GM23338 (cell line): ENCODE data around the gene DVL1. TPM values are rescaled to one million over a fixed set of nuclear protein-coding genes. Genes with fewer than 3 reads are reported as not detected.

Source experiments
- ATAC-seq: fragments of 200-7000 bp; cut with Tn5 transposase; 3 replicates; pipeline ENCODE4 v1.9.1; 2020
- DNase-seq: peaks from one replicate; pipeline ENCODE4 v3.0.0-alpha.2; 2015; ENCODE audit warnings: low spot score
- H2AFZ ChIP-seq: fragments of 200-600 bp; sonication (generic); 2 replicates; pipeline ENCODE4 v1.8.0; 2016; ENCODE audit warnings: antibody characterized with exemption, mild to moderate bottlenecking, moderate library complexity
- H3F3A ChIP-seq: fragments of 200-600 bp; sonication (generic); replicated peaks from 2 replicates; pipeline ENCODE4 v1.8.0; 2017; ENCODE audit warnings: antibody characterized with exemption, mixed run types, low read depth
- H3K27ac ChIP-seq: fragments of 200-600 bp; sonication (generic); 2 replicates; pipeline ENCODE4 v1.6.1; 2016; ENCODE audit warnings: low read depth
- H3K27me3 ChIP-seq: fragments of 200-600 bp; sonication (generic); 2 replicates; pipeline ENCODE4 v1.8.0; 2016; ENCODE audit warnings: mild to moderate bottlenecking, mixed run types, moderate library complexity; ENCODE audit not compliant: insufficient read depth
- H3K36me3 ChIP-seq: fragments of 200-600 bp; sonication (generic); 2 replicates; pipeline ENCODE4 v1.8.0; 2016; ENCODE audit warnings: mild to moderate bottlenecking; ENCODE audit not compliant: insufficient read depth
- H3K4me1 ChIP-seq: fragments of 200-600 bp; sonication (generic); 2 replicates; pipeline ENCODE4 v1.8.0; 2016; ENCODE audit warnings: mild to moderate bottlenecking, moderate library complexity; ENCODE audit not compliant: insufficient read depth
- H3K4me2 ChIP-seq: fragments of 200-600 bp; sonication (generic); 2 replicates; pipeline ENCODE4 v1.7.1; 2017; ENCODE audit warnings: mixed run types
- H3K4me3 ChIP-seq: fragments of 200-600 bp; sonication (generic); 2 replicates; pipeline ENCODE4 v1.6.1; 2016; ENCODE audit warnings: mixed run types
- H3K79me2 ChIP-seq: fragments of 200-600 bp; sonication (generic); replicated peaks from 2 replicates; pipeline ENCODE4 v1.8.0; 2017; ENCODE audit warnings: mild to moderate bottlenecking; ENCODE audit not compliant: insufficient read depth
- H3K9me2 ChIP-seq: fragments of 200-600 bp; sonication (generic); 2 replicates; pipeline ENCODE4 v1.8.0; 2017; ENCODE audit not compliant: insufficient read depth
- H4K20me1 ChIP-seq: fragments of 200-600 bp; sonication (generic); replicated peaks from 2 replicates; pipeline ENCODE4 v1.8.0; 2017; ENCODE audit warnings: mild to moderate bottlenecking; ENCODE audit not compliant: insufficient read depth
- H3K27ac Mint-ChIP-seq: 2 replicates; pipeline ENCODE4 v1.8.0; 2020; ENCODE audit warnings: inconsistent platforms, mild to moderate bottlenecking, moderate library complexity, mixed read lengths
- H3K27me3 Mint-ChIP-seq: 3 replicates; pipeline ENCODE4 v1.8.0; 2022; ENCODE audit warnings: low read depth, mild to moderate bottlenecking, moderate library complexity, mixed read lengths, inconsistent platforms; ENCODE audit not compliant: insufficient read depth, poor library complexity
- H3K36me3 Mint-ChIP-seq: 3 replicates; pipeline ENCODE4 v1.8.0; 2021; ENCODE audit warnings: low read depth, mild to moderate bottlenecking, inconsistent platforms, moderate library complexity, mixed read lengths
- H3K4me1 Mint-ChIP-seq: 3 replicates; pipeline ENCODE4 v1.8.0; 2020; ENCODE audit warnings: mild to moderate bottlenecking, inconsistent platforms, mixed read lengths
- H3K4me3 Mint-ChIP-seq: 3 replicates; pipeline ENCODE4 v1.8.0; 2021; ENCODE audit warnings: moderate library complexity, mild to moderate bottlenecking, inconsistent platforms, mixed read lengths
- H3K9me3 Mint-ChIP-seq: 3 replicates; pipeline ENCODE4 v1.8.0; 2020; ENCODE audit warnings: moderate library complexity, mild to moderate bottlenecking, inconsistent platforms, mixed read lengths
- CREB1 ChIP-seq: fragments of 250-450 bp; sonication (Bioruptor Pico); IDR thresholded peaks from 2 replicates; pipeline ENCODE4 v1.5.0; 2020; ENCODE audit warnings: low read depth, mild to moderate bottlenecking, moderate library complexity
- EZH2 ChIP-seq: fragments of 200-600 bp; sonication (generic); IDR thresholded peaks from one replicate; pipeline ENCODE4 v1.8.0; 2017; ENCODE audit warnings: antibody characterized with exemption, mild to moderate bottlenecking, low read depth; ENCODE audit not compliant: unreplicated experiment
- EZH2phosphoT487 ChIP-seq: fragments of 200-600 bp; sonication (generic); IDR thresholded peaks from one replicate; pipeline ENCODE4 v1.8.1; 2018; ENCODE audit warnings: antibody characterized with exemption; ENCODE audit not compliant: unreplicated experiment
- JUNB ChIP-seq: IDR thresholded peaks from one replicate; pipeline ENCODE4 v1.6.1; 2016; ENCODE audit warnings: antibody characterized with exemption; ENCODE audit not compliant: unreplicated experiment
- NANOG ChIP-seq: IDR thresholded peaks from 2 replicates; pipeline ENCODE4 v1.6.1; 2016; ENCODE audit warnings: antibody characterized with exemption, borderline replicate concordance
- POLR2AphosphoS5 ChIP-seq: IDR thresholded peaks from 2 replicates; pipeline ENCODE4 v1.6.1; 2016; ENCODE audit warnings: antibody characterized with exemption, low read depth
- STAT1 ChIP-seq: IDR thresholded peaks from one replicate; pipeline ENCODE4 v1.6.1; 2016; ENCODE audit warnings: antibody characterized with exemption; ENCODE audit not compliant: unreplicated experiment
- ZNF114 ChIP-seq: fragments of 250-450 bp; sonication (Bioruptor Pico); IDR thresholded peaks from 2 replicates; pipeline ENCODE4 v1.5.0; 2020; ENCODE audit warnings: mild to moderate bottlenecking, moderate library complexity
- ZNF331 ChIP-seq: fragments of 250-450 bp; sonication (Bioruptor Pico); IDR thresholded peaks from 2 replicates; pipeline ENCODE4 v1.5.0; 2020; ENCODE audit warnings: low read depth, mild to moderate bottlenecking, moderate library complexity
- polyA plus RNA-seq: library from polyadenylated mRNA; unstranded; fragments of >200 nt; fragmentation: Nextera tagmentation; extraction: Ambion mirVana; gene quantifications from 2 replicates; pipeline ENCODE4 v1.2.1, GENCODE V29; 2016
- total RNA-seq: library from RNA; depleted of rRNA; stranded (reverse); fragments of >200 nt; shearing (Covaris generic); gene quantifications from 2 replicates; pipeline ENCODE4 v1.2.3, GENCODE V29; 2014
- TF ChIP-seq, protein P1 (sequence below): fragments of 250-450 bp; sonication (Bioruptor Pico); IDR thresholded peaks from 2 replicates; pipeline ENCODE4 v1.5.0; 2020; ENCODE audit warnings: mild to moderate bottlenecking, moderate library complexity
- TF ChIP-seq, protein P2 (sequence below): IDR thresholded peaks from one replicate; pipeline ENCODE4 v1.6.1; 2018; ENCODE audit warnings: antibody characterized with exemption; ENCODE audit not compliant: unreplicated experiment
- TF ChIP-seq, protein P3 (sequence below): IDR thresholded peaks from 2 replicates; pipeline ENCODE4 v1.6.1; 2016; ENCODE audit warnings: antibody characterized with exemption
- TF ChIP-seq, protein P4 (sequence below), 2 experiments: fragments of 200-600 bp in 1 of 2; sonication (generic) in 1 of 2; conservative IDR thresholded peaks; 2 replicates each; pipeline versions ENCODE4 v1.5.1 to v1.6.1; 2016 to 2017; ENCODE audit warnings: antibody characterized with exemption in 2 of 2, low read depth in 2 of 2, mild to moderate bottlenecking in 2 of 2, moderate library complexity in 1 of 2

Gene DVL1
- total and polyA plus RNA-seq, 2 experiments from 2014 or later: 13.5 to 69.7 TPM

DNA sequence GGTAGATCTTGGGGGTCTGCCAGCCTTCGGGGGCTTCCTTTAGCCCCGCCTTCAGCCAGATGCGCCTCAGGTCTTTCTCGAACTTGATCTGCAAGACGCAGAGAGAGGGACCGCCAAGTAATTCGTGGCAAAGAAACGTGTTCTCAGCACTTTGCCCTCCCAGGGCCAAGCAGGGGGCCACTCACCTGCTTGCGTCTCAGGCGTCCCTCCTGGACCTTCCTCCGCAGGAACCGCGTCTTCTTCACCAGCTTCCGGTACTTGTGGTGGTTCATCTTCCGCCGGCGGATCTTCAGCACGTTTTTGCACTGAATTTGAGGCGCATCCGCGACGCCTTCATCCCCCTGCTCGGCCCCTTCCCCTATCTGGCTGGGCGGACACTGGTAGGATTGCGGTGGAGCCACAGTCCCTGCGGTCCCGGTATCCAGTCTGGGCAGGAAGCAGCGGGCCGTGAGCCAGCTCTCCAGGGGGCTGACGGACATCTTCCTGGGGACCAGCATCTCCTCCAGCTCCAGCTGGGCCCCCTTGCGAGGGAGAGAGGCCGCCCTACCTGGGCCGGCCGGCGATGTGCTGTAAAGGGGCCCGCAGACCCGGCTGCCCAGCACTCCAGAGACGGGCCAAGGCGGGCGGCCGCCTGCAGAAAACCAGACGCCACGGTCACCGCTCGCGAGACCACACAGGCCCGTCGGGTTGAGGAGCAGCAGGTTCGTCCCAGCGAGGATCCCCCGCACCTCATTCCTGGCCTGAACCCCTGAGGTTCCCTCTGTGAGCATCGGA is 24.8 kb upstream of the DVL1 start:
- no peak for TF ChIP-seq ZNF331 (CRISPR knock-in tag)
- no peak for TF ChIP-seq EZH2
- TF ChIP-seq, protein P1, sequence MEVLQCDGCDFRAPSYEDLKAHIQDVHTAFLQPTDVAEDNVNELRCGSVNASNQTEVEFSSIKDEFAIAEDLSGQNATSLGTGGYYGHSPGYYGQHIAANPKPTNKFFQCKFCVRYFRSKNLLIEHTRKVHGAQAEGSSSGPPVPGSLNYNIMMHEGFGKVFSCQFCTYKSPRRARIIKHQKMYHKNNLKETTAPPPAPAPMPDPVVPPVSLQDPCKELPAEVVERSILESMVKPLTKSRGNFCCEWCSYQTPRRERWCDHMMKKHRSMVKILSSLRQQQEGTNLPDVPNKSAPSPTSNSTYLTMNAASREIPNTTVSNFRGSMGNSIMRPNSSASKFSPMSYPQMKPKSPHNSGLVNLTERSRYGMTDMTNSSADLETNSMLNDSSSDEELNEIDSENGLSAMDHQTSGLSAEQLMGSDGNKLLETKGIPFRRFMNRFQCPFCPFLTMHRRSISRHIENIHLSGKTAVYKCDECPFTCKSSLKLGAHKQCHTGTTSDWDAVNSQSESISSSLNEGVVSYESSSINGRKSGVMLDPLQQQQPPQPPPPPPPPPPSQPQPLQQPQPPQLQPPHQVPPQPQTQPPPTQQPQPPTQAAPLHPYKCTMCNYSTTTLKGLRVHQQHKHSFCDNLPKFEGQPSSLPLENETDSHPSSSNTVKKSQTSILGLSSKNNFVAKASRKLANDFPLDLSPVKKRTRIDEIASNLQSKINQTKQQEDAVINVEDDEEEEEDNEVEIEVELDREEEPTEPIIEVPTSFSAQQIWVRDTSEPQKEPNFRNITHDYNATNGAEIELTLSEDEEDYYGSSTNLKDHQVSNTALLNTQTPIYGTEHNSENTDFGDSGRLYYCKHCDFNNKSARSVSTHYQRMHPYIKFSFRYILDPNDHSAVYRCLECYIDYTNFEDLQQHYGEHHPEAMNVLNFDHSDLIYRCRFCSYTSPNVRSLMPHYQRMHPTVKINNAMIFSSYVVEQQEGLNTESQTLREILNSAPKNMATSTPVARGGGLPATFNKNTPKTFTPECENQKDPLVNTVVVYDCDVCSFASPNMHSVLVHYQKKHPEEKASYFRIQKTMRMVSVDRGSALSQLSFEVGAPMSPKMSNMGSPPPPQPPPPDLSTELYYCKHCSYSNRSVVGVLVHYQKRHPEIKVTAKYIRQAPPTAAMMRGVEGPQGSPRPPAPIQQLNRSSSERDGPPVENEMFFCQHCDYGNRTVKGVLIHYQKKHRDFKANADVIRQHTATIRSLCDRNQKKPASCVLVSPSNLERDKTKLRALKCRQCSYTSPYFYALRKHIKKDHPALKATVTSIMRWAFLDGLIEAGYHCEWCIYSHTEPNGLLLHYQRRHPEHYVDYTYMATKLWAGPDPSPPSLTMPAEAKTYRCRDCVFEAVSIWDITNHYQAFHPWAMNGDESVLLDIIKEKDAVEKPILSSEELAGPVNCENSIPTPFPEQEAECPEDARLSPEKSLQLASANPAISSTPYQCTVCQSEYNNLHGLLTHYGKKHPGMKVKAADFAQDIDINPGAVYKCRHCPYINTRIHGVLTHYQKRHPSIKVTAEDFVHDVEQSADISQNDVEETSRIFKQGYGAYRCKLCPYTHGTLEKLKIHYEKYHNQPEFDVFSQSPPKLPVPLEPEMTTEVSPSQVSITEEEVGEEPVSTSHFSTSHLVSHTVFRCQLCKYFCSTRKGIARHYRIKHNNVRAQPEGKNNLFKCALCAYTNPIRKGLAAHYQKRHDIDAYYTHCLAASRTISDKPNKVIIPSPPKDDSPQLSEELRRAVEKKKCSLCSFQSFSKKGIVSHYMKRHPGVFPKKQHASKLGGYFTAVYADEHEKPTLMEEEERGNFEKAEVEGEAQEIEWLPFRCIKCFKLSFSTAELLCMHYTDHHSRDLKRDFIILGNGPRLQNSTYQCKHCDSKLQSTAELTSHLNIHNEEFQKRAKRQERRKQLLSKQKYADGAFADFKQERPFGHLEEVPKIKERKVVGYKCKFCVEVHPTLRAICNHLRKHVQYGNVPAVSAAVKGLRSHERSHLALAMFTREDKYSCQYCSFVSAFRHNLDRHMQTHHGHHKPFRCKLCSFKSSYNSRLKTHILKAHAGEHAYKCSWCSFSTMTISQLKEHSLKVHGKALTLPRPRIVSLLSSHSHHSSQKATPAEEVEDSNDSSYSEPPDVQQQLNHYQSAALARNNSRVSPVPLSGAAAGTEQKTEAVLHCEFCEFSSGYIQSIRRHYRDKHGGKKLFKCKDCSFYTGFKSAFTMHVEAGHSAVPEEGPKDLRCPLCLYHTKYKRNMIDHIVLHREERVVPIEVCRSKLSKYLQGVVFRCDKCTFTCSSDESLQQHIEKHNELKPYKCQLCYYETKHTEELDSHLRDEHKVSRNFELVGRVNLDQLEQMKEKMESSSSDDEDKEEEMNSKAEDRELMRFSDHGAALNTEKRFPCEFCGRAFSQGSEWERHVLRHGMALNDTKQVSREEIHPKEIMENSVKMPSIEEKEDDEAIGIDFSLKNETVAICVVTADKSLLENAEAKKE (CRISPR knock-in tag): no peak
- no peak for TF ChIP-seq POLR2AphosphoS5
- TF ChIP-seq ZNF114 (CRISPR knock-in tag): no peak
- TF ChIP-seq, protein P2, sequence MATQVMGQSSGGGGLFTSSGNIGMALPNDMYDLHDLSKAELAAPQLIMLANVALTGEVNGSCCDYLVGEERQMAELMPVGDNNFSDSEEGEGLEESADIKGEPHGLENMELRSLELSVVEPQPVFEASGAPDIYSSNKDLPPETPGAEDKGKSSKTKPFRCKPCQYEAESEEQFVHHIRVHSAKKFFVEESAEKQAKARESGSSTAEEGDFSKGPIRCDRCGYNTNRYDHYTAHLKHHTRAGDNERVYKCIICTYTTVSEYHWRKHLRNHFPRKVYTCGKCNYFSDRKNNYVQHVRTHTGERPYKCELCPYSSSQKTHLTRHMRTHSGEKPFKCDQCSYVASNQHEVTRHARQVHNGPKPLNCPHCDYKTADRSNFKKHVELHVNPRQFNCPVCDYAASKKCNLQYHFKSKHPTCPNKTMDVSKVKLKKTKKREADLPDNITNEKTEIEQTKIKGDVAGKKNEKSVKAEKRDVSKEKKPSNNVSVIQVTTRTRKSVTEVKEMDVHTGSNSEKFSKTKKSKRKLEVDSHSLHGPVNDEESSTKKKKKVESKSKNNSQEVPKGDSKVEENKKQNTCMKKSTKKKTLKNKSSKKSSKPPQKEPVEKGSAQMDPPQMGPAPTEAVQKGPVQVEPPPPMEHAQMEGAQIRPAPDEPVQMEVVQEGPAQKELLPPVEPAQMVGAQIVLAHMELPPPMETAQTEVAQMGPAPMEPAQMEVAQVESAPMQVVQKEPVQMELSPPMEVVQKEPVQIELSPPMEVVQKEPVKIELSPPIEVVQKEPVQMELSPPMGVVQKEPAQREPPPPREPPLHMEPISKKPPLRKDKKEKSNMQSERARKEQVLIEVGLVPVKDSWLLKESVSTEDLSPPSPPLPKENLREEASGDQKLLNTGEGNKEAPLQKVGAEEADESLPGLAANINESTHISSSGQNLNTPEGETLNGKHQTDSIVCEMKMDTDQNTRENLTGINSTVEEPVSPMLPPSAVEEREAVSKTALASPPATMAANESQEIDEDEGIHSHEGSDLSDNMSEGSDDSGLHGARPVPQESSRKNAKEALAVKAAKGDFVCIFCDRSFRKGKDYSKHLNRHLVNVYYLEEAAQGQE: no peak
- TF ChIP-seq EZH2phosphoT487: no peak
- no peak for TF ChIP-seq STAT1
- TF ChIP-seq NANOG: no peak
- TF ChIP-seq, protein P3, sequence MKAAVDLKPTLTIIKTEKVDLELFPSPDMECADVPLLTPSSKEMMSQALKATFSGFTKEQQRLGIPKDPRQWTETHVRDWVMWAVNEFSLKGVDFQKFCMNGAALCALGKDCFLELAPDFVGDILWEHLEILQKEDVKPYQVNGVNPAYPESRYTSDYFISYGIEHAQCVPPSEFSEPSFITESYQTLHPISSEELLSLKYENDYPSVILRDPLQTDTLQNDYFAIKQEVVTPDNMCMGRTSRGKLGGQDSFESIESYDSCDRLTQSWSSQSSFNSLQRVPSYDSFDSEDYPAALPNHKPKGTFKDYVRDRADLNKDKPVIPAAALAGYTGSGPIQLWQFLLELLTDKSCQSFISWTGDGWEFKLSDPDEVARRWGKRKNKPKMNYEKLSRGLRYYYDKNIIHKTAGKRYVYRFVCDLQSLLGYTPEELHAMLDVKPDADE: no peak
- TF ChIP-seq, protein P4, sequence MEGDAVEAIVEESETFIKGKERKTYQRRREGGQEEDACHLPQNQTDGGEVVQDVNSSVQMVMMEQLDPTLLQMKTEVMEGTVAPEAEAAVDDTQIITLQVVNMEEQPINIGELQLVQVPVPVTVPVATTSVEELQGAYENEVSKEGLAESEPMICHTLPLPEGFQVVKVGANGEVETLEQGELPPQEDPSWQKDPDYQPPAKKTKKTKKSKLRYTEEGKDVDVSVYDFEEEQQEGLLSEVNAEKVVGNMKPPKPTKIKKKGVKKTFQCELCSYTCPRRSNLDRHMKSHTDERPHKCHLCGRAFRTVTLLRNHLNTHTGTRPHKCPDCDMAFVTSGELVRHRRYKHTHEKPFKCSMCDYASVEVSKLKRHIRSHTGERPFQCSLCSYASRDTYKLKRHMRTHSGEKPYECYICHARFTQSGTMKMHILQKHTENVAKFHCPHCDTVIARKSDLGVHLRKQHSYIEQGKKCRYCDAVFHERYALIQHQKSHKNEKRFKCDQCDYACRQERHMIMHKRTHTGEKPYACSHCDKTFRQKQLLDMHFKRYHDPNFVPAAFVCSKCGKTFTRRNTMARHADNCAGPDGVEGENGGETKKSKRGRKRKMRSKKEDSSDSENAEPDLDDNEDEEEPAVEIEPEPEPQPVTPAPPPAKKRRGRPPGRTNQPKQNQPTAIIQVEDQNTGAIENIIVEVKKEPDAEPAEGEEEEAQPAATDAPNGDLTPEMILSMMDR (conservative IDR thresholded peaks at IDR 0.05; ENCODE audit: low read depth in 2 of 2): no peak
- TF ChIP-seq CREB1: no peak
- no peak for TF ChIP-seq JUNB
- Histone ChIP-seq H3K27ac (no peak overlapping the region), H3K27me3 (no peaks in the 10 kb centered on the region), H3F3A (peaks cover 19% of the 10 kb centered on the region), H3K4me1 (peaks cover 9% of the 10 kb centered on the region), H3K9me2 (no peaks in the 10 kb centered on the region), H3K79me2 (peaks cover 21% of the 10 kb centered on the region), H3K4me3 (peak overlapping the region; percentile 96), H3K4me2 (peak overlapping the region; percentile 88), H4K20me1 (peaks cover 12% of the 10 kb centered on the region), H3K36me3 (no peaks in the 10 kb centered on the region), H2AFZ (no peak overlapping the region)
- Mint-ChIP-seq H3K4me1 (peaks cover 7% of the 10 kb centered on the region), H3K27me3 (peaks cover 6% of the 10 kb centered on the region), H3K4me3 (peak overlapping the region; percentile 90), H3K36me3 (peaks cover 9% of the 10 kb centered on the region; the same call in 2 of the 3 replicates), H3K27ac (peak overlapping the region; percentile 62), H3K9me3 (no peaks in the 10 kb centered on the region; the same call in 2 of the 3 replicates)
- DNase-seq (no peak), ATAC-seq (no peak)
